GM12878 (cell line): ENCODE results near the gene TNF. TPM values are rescaled to one million over a fixed set of nuclear protein-coding genes. Genes with fewer than 3 reads are reported as not detected.

Experiments used
- ATF2 ChIP-seq: IDR thresholded peaks from 2 replicates; pipeline ENCODE4 v1.6.1; 2012; ENCODE audit warnings: low read length, inconsistent platforms
- CBFB ChIP-seq: IDR thresholded peaks from 2 replicates; pipeline ENCODE4 v1.6.1; 2016; ENCODE audit warnings: antibody characterized with exemption, low read depth
- CREM ChIP-seq: IDR thresholded peaks from 2 replicates; pipeline ENCODE4 v1.6.1; 2014; ENCODE audit warnings: antibody characterized with exemption, low read depth
- E2F4 ChIP-seq: IDR thresholded peaks from 2 replicates; pipeline ENCODE4 v1.6.1; 2012; ENCODE audit warnings: low read depth, low read length, improper control_type of control experiment
- FOXM1 ChIP-seq: IDR thresholded peaks from 2 replicates; pipeline ENCODE4 v1.6.1; 2012; ENCODE audit warnings: low read depth, mild to moderate bottlenecking, inconsistent platforms, low read length, moderate library complexity
- HDGF ChIP-seq: fragments of 450-650 bp; IDR thresholded peaks from 2 replicates; pipeline ENCODE4 v1.6.1; 2016; ENCODE audit warnings: antibody characterized with exemption
- IRF3 ChIP-seq: fragments of 450-650 bp; IDR thresholded peaks from 2 replicates; pipeline ENCODE4 v1.6.1; 2014; ENCODE audit warnings: mild to moderate bottlenecking
- IRF5 ChIP-seq: fragments of 450-650 bp; IDR thresholded peaks from 2 replicates; pipeline ENCODE4 v1.6.1; 2017; ENCODE audit warnings: borderline replicate concordance
- MEF2B ChIP-seq: fragments of 450-650 bp; IDR thresholded peaks from 2 replicates; pipeline ENCODE4 v1.6.1; 2018; ENCODE audit warnings: mild to moderate bottlenecking, moderate library complexity; ENCODE audit not compliant: partially characterized antibody, poor library complexity, severe bottlenecking
- MLLT1 ChIP-seq: fragments of 450-650 bp; IDR thresholded peaks from 2 replicates; pipeline ENCODE4 v1.6.1; 2016; ENCODE audit warnings: mild to moderate bottlenecking
- NBN ChIP-seq: fragments of 450-650 bp; IDR thresholded peaks from 2 replicates; pipeline ENCODE4 v1.6.1; 2016
- PAX5 ChIP-seq: IDR thresholded peaks from 2 replicates; pipeline ENCODE4 v1.6.1; 2011; ENCODE audit warnings: low read depth, low read length, borderline replicate concordance
- POLR2AphosphoS5 ChIP-seq: IDR thresholded peaks from 2 replicates; pipeline ENCODE4 v1.6.1; 2011; ENCODE audit warnings: mild to moderate bottlenecking, low read length, inconsistent platforms
- POU2F2 ChIP-seq: IDR thresholded peaks from 3 replicates; pipeline ENCODE4 v1.6.1; 2011; ENCODE audit warnings: low read depth, mild to moderate bottlenecking, low read length, borderline replicate concordance
- RAD21 ChIP-seq: IDR thresholded peaks from 2 replicates; pipeline ENCODE4 v1.6.1; 2011; ENCODE audit warnings: mild to moderate bottlenecking, low read depth, low read length, moderate library complexity; ENCODE audit not compliant: insufficient read depth
- SKIL ChIP-seq: fragments of 450-650 bp; IDR thresholded peaks from 2 replicates; pipeline ENCODE4 v1.6.1; 2017; ENCODE audit warnings: mild to moderate bottlenecking, low read depth, inconsistent platforms; ENCODE audit not compliant: poor library complexity, severe bottlenecking
- SREBF2 ChIP-seq: IDR thresholded peaks from 2 replicates; pipeline ENCODE4 v1.6.1; 2012; ENCODE audit warnings: mild to moderate bottlenecking, low read length
- TAF1 ChIP-seq: IDR thresholded peaks from 2 replicates; pipeline ENCODE4 v1.6.1; 2011; ENCODE audit warnings: mild to moderate bottlenecking, low read depth, low read length, borderline replicate concordance
- ZBED1 ChIP-seq: IDR thresholded peaks from 2 replicates; pipeline ENCODE4 v1.6.1; 2016; ENCODE audit warnings: borderline replicate concordance
- ZNF622 ChIP-seq: fragments of 450-650 bp; IDR thresholded peaks from 2 replicates; pipeline ENCODE4 v1.6.1; 2017; ENCODE audit warnings: mild to moderate bottlenecking, inconsistent platforms
- polyA plus RNA-seq, 11 experiments: library from polyadenylated mRNA; depleted of rRNA in 4 of 11; unstranded in 6 of 11; stranded (reverse) in 5 of 11; fragments of >200 nt; fragmentation: Nextera tagmentation in 4 of 11; fragmentation: Illumina TruSeq in 1 of 11; extraction: Ambion mirVana in 4 of 11; extraction: Trizol in 1 of 11; gene quantifications; 1 replicate in 1 of 11; 2 replicates in 10 of 11; pipeline versions ENCODE4 v1.2.1 to v1.2.3, GENCODE V29; 2011 to 2016; ENCODE audit warnings: inconsistent platforms in 2 of 11, missing spikeins in 2 of 11, low read depth in 1 of 11
- total RNA-seq, 4 experiments: library from RNA; depleted of rRNA in 3 of 4; stranded (reverse); fragments of >200 nt in 3 of 4; fragmentation: Illumina TruSeq in 1 of 4; extraction: Trizol in 1 of 4; gene quantifications; 2 replicates each; pipeline versions ENCODE4 v1.2.1 to v1.2.3, GENCODE V29; 2013 to 2021

The TNF gene
- total and polyA plus RNA-seq, 10 of the 15 experiments (the other 5 are each of a cell fraction or from before 2014, with no cell fraction given): 18.0 to 94.8 (median 61.9) TPM

GRCh38 chr6:31559958-31560696 is 15.2 kb upstream of the TNF start (continued):
- TF ChIP-seq MLLT1 (peak; percentile 64; the same call in 1 of the 2 replicates), ATF2 (peak; percentile 88), MEF2B (peak; percentile 86), HDGF (peak; percentile 33; the same call in 1 of the 2 replicates), ZNF622 (no peak), CREM (peak; percentile 78; the same call in 1 of the 2 replicates), IRF5 (no peak), FOXM1 (peak; percentile 81; the same call in 1 of the 2 replicates), IRF3 (no peak), E2F4 (no peak), ZBED1 (peak; percentile 80; the same call in 1 of the 2 replicates), SKIL (peak; percentile 98), POU2F2 (peak; percentile 66; the same call in 2 of the 3 replicates), TAF1 (peak; percentile 10; the same call in 1 of the 2 replicates), SREBF2 (no peak), POLR2AphosphoS5 (peak; percentile 52), NBN (peak; percentile 52; the same call in 1 of the 2 replicates), CBFB (peak; percentile 91), PAX5 (peak; percentile 85; the same call in 1 of the 2 replicates), RAD21 (peak; percentile 1; the same call in 1 of the 2 replicates)
- TF ChIP-seq, all 136 proteins: peak for 56
